CD8-positive, alpha-beta memory T cell (primary cell): ENCODE measurements around the gene VTI1A. TPM values are rescaled to one million over a fixed set of nuclear protein-coding genes. Genes with fewer than 3 reads are reported as not detected.
"Not testable (repeated sequence)": the region's sequence is repeated elsewhere in the genome, so short reads cannot be mapped to it uniquely, and the experiment has no call there.

Source experiments
- CTCF ChIA-PET: fragments of 350-600 bp; sonication (Branson Sonifier 250); formaldehyde crosslinking; loops from one replicate; lab custom pipeline; 2021; ENCODE audit warnings: antibody characterized with exemption; lab: Charles Lee
- POLR2A ChIA-PET: fragments of 350-600 bp; sonication (Branson Sonifier 250); formaldehyde crosslinking; loops from one replicate; lab custom pipeline; 2021; ENCODE audit warnings: antibody characterized with exemption; lab: Charles Lee
- DNase-seq, 5 donors: peaks; one replicate each; pipeline versions ENCODE4 v3.0.0 to v3.0.0-alpha.2; 2020 to 2022; ENCODE audit warnings: mixed read lengths in 1 of 5
- H3K27ac ChIP-seq: one replicate; pipeline ENCODE4 v1.7.0; 2013; ENCODE audit warnings: low read depth, mild to moderate bottlenecking, low read length, moderate library complexity
- H3K27me3 ChIP-seq: 2 replicates; pipeline ENCODE4 v1.7.0; 2013; ENCODE audit warnings: low read length, mild to moderate bottlenecking; ENCODE audit not compliant: insufficient read depth, poor library complexity, severe bottlenecking
- H3K36me3 ChIP-seq: 2 replicates; pipeline ENCODE4 v1.7.0; 2013; ENCODE audit warnings: mild to moderate bottlenecking, low read length, moderate library complexity; ENCODE audit not compliant: insufficient read depth
- H3K4me1 ChIP-seq: 2 replicates; pipeline ENCODE4 v1.7.0; 2013; ENCODE audit warnings: mild to moderate bottlenecking, low read length, moderate library complexity; ENCODE audit not compliant: insufficient read depth
- H3K4me3 ChIP-seq: 2 replicates; pipeline ENCODE4 v1.7.0; 2013; ENCODE audit warnings: mild to moderate bottlenecking, low read length
- H3K9me3 ChIP-seq: 2 replicates; pipeline ENCODE4 v1.7.0; 2013; ENCODE audit warnings: mild to moderate bottlenecking, low read length
- H3K27ac Mint-ChIP-seq, 8 donors: one replicate each; pipeline ENCODE4 v1.8.0; 2020 to 2021; ENCODE audit warnings: mixed read lengths in 8 of 8, mild to moderate bottlenecking in 6 of 8, inconsistent platforms in 3 of 8, moderate library complexity in 3 of 8
- H3K27me3 Mint-ChIP-seq, 2 donors: one replicate each; pipeline ENCODE4 v1.8.0; 2020 to 2021; ENCODE audit warnings: mixed read lengths in 2 of 2, mild to moderate bottlenecking in 1 of 2, moderate library complexity in 1 of 2
- H3K36me3 Mint-ChIP-seq, 3 donors: one replicate each; pipeline ENCODE4 v1.8.0; 2020 to 2021; ENCODE audit warnings: mixed read lengths in 3 of 3, inconsistent platforms in 1 of 3, mild to moderate bottlenecking in 1 of 3
- H3K4me1 Mint-ChIP-seq, 3 donors: one replicate each; pipeline ENCODE4 v1.8.0; 2020 to 2021; ENCODE audit warnings: mixed read lengths in 3 of 3, inconsistent platforms in 1 of 3, mild to moderate bottlenecking in 1 of 3
- H3K4me3 Mint-ChIP-seq, 7 donors: one replicate each; pipeline ENCODE4 v1.8.0; 2020 to 2021; ENCODE audit warnings: mixed read lengths in 7 of 7, mild to moderate bottlenecking in 6 of 7, moderate library complexity in 4 of 7, inconsistent platforms in 2 of 7
- H3K9me3 Mint-ChIP-seq, 5 donors: one replicate each; pipeline ENCODE4 v1.8.0; 2020 to 2022; ENCODE audit warnings: mixed read lengths in 5 of 5, mild to moderate bottlenecking in 3 of 5, moderate library complexity in 2 of 5, inconsistent platforms in 1 of 5
- polyA plus RNA-seq: library from polyadenylated mRNA; unstranded; fragments of 300-500 nt; fragmentation: Illumina TruSeq; gene quantifications from one replicate; pipeline ENCODE4 v1.2.3, GENCODE V29; 2021
- total RNA-seq, 2 experiments: library from RNA; stranded (reverse); gene quantifications; one replicate each; pipeline ENCODE4 v1.2.3, GENCODE V29; 2021

The VTI1A gene
- total and polyA plus RNA-seq, 3 experiments from 2014 or later = 28.1 to 40.1 (median 38.2) TPM

- H3K27me3 Mint-ChIP-seq = no peaks in the 10 kb centered on the region
- Histone ChIP-seq H3K4me1 (no peaks in the 10 kb centered on the region), H3K36me3 (no peaks in the 10 kb centered on the region), H3K4me3 (no peak overlapping the region), H3K9me3 (no peaks in the 10 kb centered on the region), H3K27me3 (no peaks in the 10 kb centered on the region), H3K27ac (no peak overlapping the region)
- POLR2A ChIA-PET = no interaction called here
- H3K9me3 Mint-ChIP-seq = no peaks in the 10 kb centered on the region
- DNase-seq = no peak
- peaks cover 14 to 23% (median 18%) of the 10 kb centered on the region in 3 donors for H3K4me1 Mint-ChIP-seq
- CTCF ChIA-PET = no interaction called here
- peaks cover 0 to 3% (median 0%) of the 10 kb centered on the region in 3 donors for H3K36me3 Mint-ChIP-seq
- H3K4me3 Mint-ChIP-seq = no peak overlapping the region
- peak overlapping the region in 1 of 8 donors; percentile 50 for H3K27ac Mint-ChIP-seq
These were observed 45.7 kb downstream of the VTI1A start for GRCh38 chr10:112492736-112493135.

GRCh38 chr10:112497347-112497950 is 50.4 kb downstream of the VTI1A start:
- Mint-ChIP-seq H3K36me3 (peaks cover 5 to 15% (median 7%) of the 10 kb centered on the region in 3 donors), H3K9me3 (no peaks in the 10 kb centered on the region), H3K4me3 (no peak overlapping the region), H3K27me3 (peaks cover 0 to 3% of the 10 kb centered on the region in 2 donors), H3K27ac (no peak overlapping the region), H3K4me1 (peaks cover 15 to 18% (median 17%) of the 10 kb centered on the region in 3 donors)
- no peak for DNase-seq
- Histone ChIP-seq H3K36me3 (no peaks in the 10 kb centered on the region), H3K9me3 (no peaks in the 10 kb centered on the region), H3K27me3 (no peaks in the 10 kb centered on the region), H3K4me3 (no peak overlapping the region), H3K4me1 (no peaks in the 10 kb centered on the region), H3K27ac (no peak overlapping the region)
- ChIA-PET POLR2A (no interaction called here), CTCF (no interaction called here)

GRCh38 chr10:112498806-112499205 is 51.8 kb downstream of the VTI1A start:
- Histone ChIP-seq H3K27me3 (no peaks in the 10 kb centered on the region), H3K4me3 (no peak overlapping the region), H3K9me3 (no peaks in the 10 kb centered on the region), H3K4me1 (no peaks in the 10 kb centered on the region), H3K36me3 (no peaks in the 10 kb centered on the region), H3K27ac (no peak overlapping the region)
- DNase-seq = no peak
- Mint-ChIP-seq H3K4me1 (peaks cover 17 to 23% (median 22%) of the 10 kb centered on the region in 3 donors), H3K36me3 (peaks cover 5 to 17% (median 7%) of the 10 kb centered on the region in 3 donors), H3K9me3 (no peaks in the 10 kb centered on the region), H3K27ac (no peak overlapping the region), H3K4me3 (no peak overlapping the region), H3K27me3 (peaks cover 0 to 3% of the 10 kb centered on the region in 2 donors)
- POLR2A ChIA-PET = no interaction called here
- CTCF ChIA-PET = no interaction called here

GRCh38 chr10:112499985-112500384 is 53.0 kb downstream of the VTI1A start:
- Mint-ChIP-seq H3K4me1 (peaks cover 21 to 32% (median 26%) of the 10 kb centered on the region in 3 donors), H3K36me3 (peaks cover 5 to 17% (median 7%) of the 10 kb centered on the region in 3 donors)
- H3K9me3 ChIP-seq, H3K4me3 Mint-ChIP-seq, H3K27me3 Mint-ChIP-seq, DNase-seq, H3K27ac Mint-ChIP-seq, H3K9me3 Mint-ChIP-seq, H3K27me3 ChIP-seq, H3K36me3 ChIP-seq, H3K4me3 ChIP-seq, POLR2A ChIA-PET, H3K4me1 ChIP-seq, H3K27ac ChIP-seq, CTCF ChIA-PET: not testable (repeated sequence)

- Histone ChIP-seq H3K9me3 (no peaks in the 10 kb centered on the region), H3K4me1 (no peaks in the 10 kb centered on the region), H3K27me3 (no peaks in the 10 kb centered on the region), H3K36me3 (no peaks in the 10 kb centered on the region), H3K4me3 (no peak overlapping the region), H3K27ac (no peak overlapping the region)
- Mint-ChIP-seq H3K27me3 (peaks cover 0 to 3% of the 10 kb centered on the region in 2 donors), H3K4me3 (no peak overlapping the region), H3K4me1 (peaks cover 15 to 40% (median 22%) of the 10 kb centered on the region in 3 donors), H3K36me3 (peaks cover 5 to 14% (median 7%) of the 10 kb centered on the region in 3 donors), H3K9me3 (no peaks in the 10 kb centered on the region), H3K27ac (no peak overlapping the region)
- no peak for DNase-seq
- ChIA-PET POLR2A (no interaction called here), CTCF (no interaction called here)
These were observed 55.5 kb downstream of the VTI1A start for GRCh38 chr10:112502536-112502935.

GRCh38 chr10:112503643-112504042 is 56.6 kb downstream of the VTI1A start:
- Mint-ChIP-seq H3K4me3 (no peak overlapping the region), H3K36me3 (peaks cover 5 to 14% (median 7%) of the 10 kb centered on the region in 3 donors), H3K4me1 (peaks cover 17 to 36% (median 26%) of the 10 kb centered on the region in 3 donors), H3K9me3 (no peaks in the 10 kb centered on the region), H3K27ac (no peak overlapping the region), H3K27me3 (peaks cover 0 to 3% of the 10 kb centered on the region in 2 donors)
- Histone ChIP-seq H3K27me3 (no peaks in the 10 kb centered on the region), H3K27ac (no peak overlapping the region), H3K4me1 (no peaks in the 10 kb centered on the region), H3K4me3 (no peak overlapping the region), H3K36me3 (no peaks in the 10 kb centered on the region), H3K9me3 (no peaks in the 10 kb centered on the region)
- ChIA-PET POLR2A (no interaction called here), CTCF (no interaction called here)
- no peak for DNase-seq

- ChIA-PET CTCF (no interaction called here), POLR2A (no interaction called here)
- Mint-ChIP-seq H3K4me3 (no peak overlapping the region), H3K27ac (peak overlapping the region in 1 of 8 donors; percentile 4), H3K9me3 (no peaks in the 10 kb centered on the region), H3K36me3 (peaks cover 4 to 8% (median 8%) of the 10 kb centered on the region in 3 donors), H3K4me1 (peaks cover 28 to 48% (median 44%) of the 10 kb centered on the region in 3 donors), H3K27me3 (no peaks in the 10 kb centered on the region)
- no peaks in the 10 kb centered on the region for H3K9me3 ChIP-seq
- H3K4me3 ChIP-seq = no peak overlapping the region
- no peaks in the 10 kb centered on the region for H3K27me3 ChIP-seq
- no peak overlapping the region for H3K27ac ChIP-seq
- no peaks in the 10 kb centered on the region for H3K36me3 ChIP-seq
- no peak for DNase-seq
- H3K4me1 ChIP-seq = no peaks in the 10 kb centered on the region
These were observed 60.0 kb downstream of the VTI1A start for GRCh38 chr10:112507046-112507445.

GRCh38 chr10:112507988-112508387 is 61.0 kb downstream of the VTI1A start:
- Histone ChIP-seq H3K4me3 (no peak overlapping the region), H3K27ac (no peak overlapping the region), H3K27me3 (no peaks in the 10 kb centered on the region), H3K9me3 (no peaks in the 10 kb centered on the region), H3K36me3 (no peaks in the 10 kb centered on the region), H3K4me1 (no peaks in the 10 kb centered on the region)
- no peaks in the 10 kb centered on the region for H3K9me3 Mint-ChIP-seq
- no peak overlapping the region for H3K4me3 Mint-ChIP-seq
- H3K27me3 Mint-ChIP-seq = no peaks in the 10 kb centered on the region
- peaks cover 32 to 48% (median 43%) of the 10 kb centered on the region in 3 donors for H3K4me1 Mint-ChIP-seq
- DNase-seq = no peak
- ChIA-PET POLR2A (no interaction called here), CTCF (no interaction called here)
- peaks cover 4 to 9% (median 7%) of the 10 kb centered on the region in 3 donors for H3K36me3 Mint-ChIP-seq
- H3K27ac Mint-ChIP-seq = no peak overlapping the region
